CD4-positive, CD25-positive, alpha-beta regulatory T cell (primary cell): ENCODE data around the gene DMRTB1. TPM values are rescaled to one million over a fixed set of nuclear protein-coding genes. Genes with fewer than 3 reads are reported as not detected.
A peak's percentile ranks its signal among the peaks of the same experiment; 100 is the strongest.

ENCODE experiments used
- ATAC-seq, 2 donors: fragments of 150-1000 bp; cut with Tn5 transposase; one replicate each; pipeline ENCODE4 v1.10.0; 2021; ENCODE audit warnings: low read depth in 2 of 2, moderate number of reproducible peaks in 2 of 2, moderate library complexity in 1 of 2
- DNase-seq, 3 donors: peaks; one replicate each; pipeline versions ENCODE4 v3.0.0 to v3.0.0-alpha.2; 2012 to 2022; ENCODE audit warnings: mixed read lengths in 1 of 3
- H3K27ac ChIP-seq: one replicate; pipeline ENCODE4 v1.7.0; 2013; ENCODE audit warnings: mild to moderate bottlenecking, low read length; ENCODE audit not compliant: insufficient read depth, poor library complexity, severe bottlenecking
- H3K27me3 ChIP-seq: one replicate; pipeline ENCODE4 v1.7.0; 2013; ENCODE audit warnings: low read length; ENCODE audit not compliant: control insufficient read depth, insufficient read depth
- H3K36me3 ChIP-seq: one replicate; pipeline ENCODE4 v1.7.0; 2013; ENCODE audit warnings: mild to moderate bottlenecking, low read length, moderate library complexity; ENCODE audit not compliant: control insufficient read depth, insufficient read depth
- H3K4me1 ChIP-seq: 2 replicates; pipeline ENCODE4 v1.7.0; 2013; ENCODE audit warnings: mild to moderate bottlenecking, low read length; ENCODE audit not compliant: insufficient read depth, control insufficient read depth, poor library complexity, severe bottlenecking
- H3K4me3 ChIP-seq: one replicate; pipeline ENCODE4 v1.7.0; 2013; ENCODE audit warnings: low read depth, mild to moderate bottlenecking, low read length, moderate library complexity
- H3K9me3 ChIP-seq, 2 experiments: 1 replicate in 1 of 2; 2 replicates in 1 of 2; pipeline ENCODE4 v1.7.0; 2013; ENCODE audit warnings: low read length in 2 of 2, mild to moderate bottlenecking in 1 of 2, moderate library complexity in 1 of 2; ENCODE audit not compliant: control insufficient read depth in 2 of 2
- H3K27ac Mint-ChIP-seq, 3 donors: one replicate each; pipeline ENCODE4 v1.8.0; 2020 to 2022; ENCODE audit warnings: mild to moderate bottlenecking in 3 of 3, mixed read lengths in 3 of 3, moderate library complexity in 2 of 3
- H3K27me3 Mint-ChIP-seq: one replicate; pipeline ENCODE4 v1.8.0; 2022; ENCODE audit warnings: mild to moderate bottlenecking, mixed read lengths
- H3K36me3 Mint-ChIP-seq: one replicate; pipeline ENCODE4 v1.8.0; 2020; ENCODE audit warnings: mixed read lengths
- H3K4me1 Mint-ChIP-seq, 4 donors: one replicate each; pipeline ENCODE4 v1.8.0; 2020 to 2022; ENCODE audit warnings: mixed read lengths in 4 of 4, mild to moderate bottlenecking in 1 of 4
- H3K4me3 Mint-ChIP-seq, 4 donors: one replicate each; pipeline ENCODE4 v1.8.0; 2020 to 2022; ENCODE audit warnings: mild to moderate bottlenecking in 4 of 4, mixed read lengths in 4 of 4, moderate library complexity in 3 of 4
- H3K9me3 Mint-ChIP-seq, 7 donors: one replicate each; pipeline ENCODE4 v1.8.0; 2020 to 2022; ENCODE audit warnings: mixed read lengths in 7 of 7, mild to moderate bottlenecking in 3 of 7, moderate library complexity in 2 of 7
- polyA plus RNA-seq, 4 donors: library from polyadenylated mRNA; unstranded; fragments of 300-500 nt; fragmentation: Illumina TruSeq; gene quantifications; one replicate each; pipeline ENCODE4 v1.2.3, GENCODE V29; 2021
- total RNA-seq: library from RNA; stranded (reverse); gene quantifications from one replicate; pipeline ENCODE4 v1.2.3, GENCODE V29; 2022

Gene DMRTB1
- total and polyA plus RNA-seq, 5 donors from 2014 or later, result not detected

DNA sequence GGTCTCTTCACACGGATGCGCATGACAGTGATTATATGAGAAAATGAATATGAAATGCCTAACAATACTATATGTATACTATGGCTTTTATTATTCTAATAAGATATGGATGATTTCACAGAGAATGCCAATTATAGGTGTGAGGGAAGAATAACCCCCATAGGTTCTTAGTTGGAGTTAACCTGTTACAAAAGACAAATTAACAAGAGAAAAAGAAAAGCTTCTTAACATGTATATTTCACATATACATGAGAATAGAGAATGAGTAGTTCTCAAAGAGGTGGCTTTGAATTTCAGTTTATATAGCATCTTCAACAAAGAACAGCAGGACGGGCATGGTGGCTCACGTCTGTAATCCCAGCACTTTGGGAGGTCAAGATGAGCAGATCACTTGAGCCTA lies 24.0 kb upstream of the DMRTB1 start:
- H3K9me3 ChIP-seq, result no peaks in the 10 kb centered on the region
- Mint-ChIP-seq H3K27me3 (peaks cover 22% of the 10 kb centered on the region), H3K27ac (peak overlapping the region in 1 of 3 donors; percentile 32), H3K4me3 (no peak overlapping the region), H3K36me3 (no peaks in the 10 kb centered on the region), H3K9me3 (peaks cover 0 to 2% (median 0%) of the 10 kb centered on the region in 7 donors), H3K4me1 (peaks cover 6 to 16% (median 11%) of the 10 kb centered on the region in 4 donors)
- DNase-seq (no peak), ATAC-seq (no peak)
- no peaks in the 10 kb centered on the region for H3K36me3 ChIP-seq
- H3K4me3 ChIP-seq, result no peak overlapping the region
- H3K4me1 ChIP-seq, result peaks cover 5% of the 10 kb centered on the region
- H3K27me3 ChIP-seq, result peaks cover 2% of the 10 kb centered on the region
- H3K27ac ChIP-seq, result no peak overlapping the region

DNA sequence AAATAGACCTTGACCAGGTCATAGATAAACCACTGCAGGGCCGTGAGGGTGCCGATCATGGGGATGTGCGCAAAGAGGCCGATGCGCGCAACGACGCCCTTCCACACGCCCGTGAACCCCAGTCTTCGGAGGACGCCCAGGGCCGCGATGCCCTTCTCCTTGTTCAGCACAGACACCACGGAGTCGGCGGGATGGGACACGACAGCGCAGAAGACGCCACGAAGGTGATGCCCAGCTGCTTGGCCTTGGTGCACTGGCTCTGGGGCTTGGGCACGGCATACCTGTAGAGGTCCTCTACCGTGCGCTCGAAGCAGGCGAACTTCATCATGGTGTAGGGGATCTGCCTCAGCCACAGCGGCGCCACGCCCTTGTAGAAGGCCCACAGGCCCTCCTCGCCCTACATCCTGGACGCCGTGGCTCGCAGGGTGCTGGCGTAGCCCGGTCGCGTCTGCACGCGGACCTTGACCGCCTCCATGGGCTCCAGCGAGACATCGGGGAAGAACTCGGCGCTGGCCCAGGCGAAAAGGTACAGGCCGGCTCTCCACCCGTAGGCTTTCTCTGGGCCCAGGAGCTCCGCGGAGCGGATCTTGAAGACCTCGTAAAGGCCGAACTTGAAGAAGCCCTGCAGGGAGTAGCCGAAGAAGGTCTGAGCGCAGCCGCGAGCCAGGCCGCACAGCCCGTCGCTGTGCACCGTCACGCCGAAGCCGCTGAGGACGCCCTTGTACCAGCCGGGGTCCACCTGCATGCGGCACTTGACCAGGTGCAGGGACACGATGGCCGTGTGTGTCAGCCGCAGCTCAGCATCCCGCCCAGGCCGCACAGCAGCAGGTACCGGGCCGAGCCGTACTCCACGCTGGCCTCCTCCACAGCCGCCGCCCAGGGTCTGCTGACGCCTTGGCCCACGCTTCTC lies 20.5 kb upstream of the DMRTB1 start:
- Histone ChIP-seq H3K36me3 (no peaks in the 10 kb centered on the region), H3K9me3 (no peaks in the 10 kb centered on the region), H3K4me1 (no peaks in the 10 kb centered on the region), H3K27ac (no peak overlapping the region), H3K27me3 (peaks cover 2% of the 10 kb centered on the region), H3K4me3 (no peak overlapping the region)
- Mint-ChIP-seq H3K36me3 (no peaks in the 10 kb centered on the region), H3K4me1 (no peaks in the 10 kb centered on the region), H3K9me3 (peaks cover 0 to 2% (median 0%) of the 10 kb centered on the region in 7 donors), H3K4me3 (no peak overlapping the region), H3K27ac (peak overlapping the region in 1 of 3 donors; percentile 31), H3K27me3 (peaks cover 22% of the 10 kb centered on the region)
- DNase-seq (no peak), ATAC-seq (no peak)

DNA sequence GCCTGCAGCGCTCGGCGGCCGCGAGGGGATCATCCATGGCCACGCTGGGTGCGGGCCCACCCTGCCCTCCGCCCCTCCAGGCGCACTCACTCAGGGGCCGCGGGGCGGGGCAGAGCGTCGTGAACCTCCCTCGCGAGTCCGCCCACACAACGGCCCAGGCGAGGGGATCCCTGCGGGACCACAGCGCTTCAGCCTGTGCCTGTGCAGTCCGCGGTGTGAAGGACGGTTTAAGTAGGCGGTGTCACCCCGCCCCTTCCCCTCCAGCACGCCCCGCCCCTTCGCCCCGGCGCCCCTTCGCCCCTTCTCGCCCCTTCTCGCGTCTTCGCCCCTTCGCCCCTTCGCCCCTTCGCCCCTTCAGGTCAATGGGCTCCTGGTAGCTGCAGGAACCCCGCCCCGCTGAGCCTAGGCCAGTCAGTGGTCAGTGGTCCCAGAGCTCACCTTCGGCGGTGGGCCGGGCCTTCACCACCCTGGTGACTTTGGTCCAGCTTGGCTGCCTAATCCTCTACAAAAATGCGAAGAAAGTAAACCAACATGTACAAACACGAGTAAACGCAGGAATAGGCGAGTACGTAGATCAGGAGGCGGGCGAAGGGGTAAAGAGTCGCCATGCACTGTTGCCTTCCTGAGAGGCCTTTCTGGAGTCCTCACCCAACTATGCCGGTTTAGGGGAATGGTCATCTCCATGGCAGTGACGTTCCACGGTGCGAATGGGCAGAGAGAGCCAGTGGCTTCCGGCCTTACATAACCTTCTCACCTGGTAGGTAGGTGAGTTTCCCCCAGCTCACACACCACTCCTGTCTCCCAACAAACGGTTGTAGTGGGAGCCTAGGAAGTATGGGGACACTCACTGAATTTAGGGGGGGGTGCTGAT lies 19.6 kb upstream of the DMRTB1 start:
- no peaks in the 10 kb centered on the region for H3K4me1 Mint-ChIP-seq
- no peak overlapping the region for H3K4me3 Mint-ChIP-seq
- H3K4me1 ChIP-seq, result no peaks in the 10 kb centered on the region
- H3K27ac Mint-ChIP-seq, result no peak overlapping the region
- H3K27me3 Mint-ChIP-seq, result peaks cover 19% of the 10 kb centered on the region
- H3K9me3 ChIP-seq, result no peaks in the 10 kb centered on the region
- H3K9me3 Mint-ChIP-seq, result peaks cover 0 to 2% (median 0%) of the 10 kb centered on the region in 7 donors
- no peak overlapping the region for H3K4me3 ChIP-seq
- H3K27me3 ChIP-seq, result peaks cover 2% of the 10 kb centered on the region
- no peak for DNase-seq
- no peak overlapping the region for H3K27ac ChIP-seq
- H3K36me3 ChIP-seq, result no peaks in the 10 kb centered on the region
- no peaks in the 10 kb centered on the region for H3K36me3 Mint-ChIP-seq
- ATAC-seq, result no peak

DNA sequence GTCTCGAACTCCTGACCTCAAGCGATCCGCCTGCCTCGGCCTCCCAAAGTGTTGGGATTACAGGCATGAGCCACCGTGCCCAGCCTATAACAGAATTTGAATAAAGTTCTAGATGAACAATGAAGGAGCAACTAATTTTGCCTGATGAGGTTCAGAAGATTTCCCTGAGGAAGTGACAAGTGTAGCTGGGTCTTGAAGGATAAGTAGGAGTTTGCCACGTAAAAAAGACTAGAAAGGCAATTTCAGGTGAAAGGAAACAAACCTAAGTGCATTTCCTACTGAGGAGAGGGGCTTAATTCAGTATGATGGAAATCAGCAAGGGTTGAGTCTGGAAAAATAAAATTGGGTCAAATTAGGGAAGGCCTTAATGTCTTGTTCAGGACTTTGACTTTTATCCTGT lies 18.6 kb upstream of the DMRTB1 start:
- H3K9me3 Mint-ChIP-seq, result no peaks in the 10 kb centered on the region
- H3K9me3 ChIP-seq, result no peaks in the 10 kb centered on the region
- H3K36me3 ChIP-seq, result no peaks in the 10 kb centered on the region
- H3K27ac ChIP-seq, result no peak overlapping the region
- peaks cover 2% of the 10 kb centered on the region for H3K27me3 ChIP-seq
- H3K27ac Mint-ChIP-seq, result no peak overlapping the region
- no peaks in the 10 kb centered on the region for H3K36me3 Mint-ChIP-seq
- no peak overlapping the region for H3K4me3 Mint-ChIP-seq
- H3K4me1 Mint-ChIP-seq, result no peaks in the 10 kb centered on the region
- ATAC-seq (no peak), DNase-seq (no peak)
- peaks cover 11% of the 10 kb centered on the region for H3K27me3 Mint-ChIP-seq
- no peaks in the 10 kb centered on the region for H3K4me1 ChIP-seq
- H3K4me3 ChIP-seq, result no peak overlapping the region

DNA sequence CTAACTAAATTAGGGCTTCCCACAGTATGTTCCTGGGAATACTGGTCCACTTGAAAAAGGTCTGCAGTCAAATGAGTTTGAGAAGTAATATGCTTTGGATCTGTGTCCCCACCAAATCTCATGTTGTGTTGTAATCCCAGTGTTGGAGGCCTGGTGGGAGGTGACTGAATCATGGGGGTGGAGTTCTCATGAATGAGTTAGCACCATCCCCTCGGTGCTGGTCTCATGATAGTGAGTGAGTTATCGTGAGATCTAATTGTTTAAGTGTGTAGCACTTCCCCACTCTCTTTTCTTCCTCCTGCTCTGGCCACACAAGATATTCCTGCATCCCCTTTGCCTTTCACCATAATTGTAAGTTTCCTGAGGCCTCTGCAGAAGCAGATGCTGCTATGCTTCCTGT lies 16.9 kb upstream of the DMRTB1 start:
- no peak for ATAC-seq
- Mint-ChIP-seq H3K27ac (no peak overlapping the region), H3K36me3 (no peaks in the 10 kb centered on the region), H3K4me3 (no peak overlapping the region), H3K27me3 (peaks cover 10% of the 10 kb centered on the region), H3K4me1 (no peaks in the 10 kb centered on the region), H3K9me3 (no peaks in the 10 kb centered on the region)
- H3K27me3 ChIP-seq, result peaks cover 3% of the 10 kb centered on the region
- no peak for DNase-seq
- H3K4me1 ChIP-seq, result no peaks in the 10 kb centered on the region
- H3K36me3 ChIP-seq, result no peaks in the 10 kb centered on the region
- no peak overlapping the region for H3K4me3 ChIP-seq
- H3K9me3 ChIP-seq, result no peaks in the 10 kb centered on the region
- H3K27ac ChIP-seq, result no peak overlapping the region

DNA sequence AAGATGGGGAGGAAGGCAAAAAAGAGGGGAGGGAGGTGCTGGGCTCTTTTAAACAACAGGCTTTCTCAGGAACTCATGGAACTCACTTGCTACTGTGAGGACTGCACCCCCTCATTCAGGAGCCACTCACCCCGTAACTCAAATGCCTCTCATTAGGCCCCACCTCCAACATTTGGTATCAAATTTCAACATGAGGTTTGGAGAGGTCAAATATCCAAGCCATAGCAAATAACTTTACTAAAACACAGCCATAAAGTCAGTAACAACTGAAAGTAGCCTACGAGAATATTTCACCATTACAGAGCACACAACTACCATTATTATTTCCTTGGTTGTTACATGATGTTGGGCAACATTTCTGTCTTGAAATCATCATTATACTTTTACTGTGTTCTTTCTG lies 13.1 kb upstream of the DMRTB1 start:
- Mint-ChIP-seq H3K36me3 (no peaks in the 10 kb centered on the region), H3K9me3 (no peaks in the 10 kb centered on the region)

DNA sequence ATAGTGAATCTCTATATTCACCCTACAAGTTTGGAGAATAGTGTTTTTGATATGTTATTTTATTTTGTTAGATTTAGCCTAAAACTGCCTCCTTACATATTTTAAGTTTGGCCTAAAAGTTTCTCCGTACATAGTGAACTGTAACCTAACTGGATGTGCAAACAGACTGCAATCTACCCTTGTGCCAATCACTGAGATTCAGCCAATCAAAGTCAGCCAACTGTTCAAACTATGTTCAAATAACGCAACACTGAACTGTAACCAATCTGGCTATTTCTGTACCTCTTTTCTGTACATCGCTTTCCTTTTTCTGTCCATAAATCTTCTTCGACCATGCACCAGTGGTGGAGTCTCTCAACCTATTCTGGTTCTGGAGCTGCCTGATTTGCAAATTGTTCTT lies 11.8 kb upstream of the DMRTB1 start:
- no peaks in the 10 kb centered on the region for H3K36me3 Mint-ChIP-seq
- ATAC-seq (no peak), DNase-seq (no peak)
- H3K9me3 Mint-ChIP-seq, result no peaks in the 10 kb centered on the region
- no peaks in the 10 kb centered on the region for H3K9me3 ChIP-seq
- H3K27ac ChIP-seq, result no peak overlapping the region
- H3K27ac Mint-ChIP-seq, result no peak overlapping the region
- H3K4me1 ChIP-seq, result no peaks in the 10 kb centered on the region
- peaks cover 4% of the 10 kb centered on the region for H3K27me3 ChIP-seq
- H3K4me3 ChIP-seq, result no peak overlapping the region
- no peak overlapping the region for H3K4me3 Mint-ChIP-seq
- no peaks in the 10 kb centered on the region for H3K4me1 Mint-ChIP-seq
- no peaks in the 10 kb centered on the region for H3K36me3 ChIP-seq
- H3K27me3 Mint-ChIP-seq, result peaks cover 11% of the 10 kb centered on the region

More for the DNA sequence above, 13.1 kb upstream of the DMRTB1 start:
- DNase-seq (no peak), ATAC-seq (no peak)
- H3K36me3 ChIP-seq, result no peaks in the 10 kb centered on the region
- Mint-ChIP-seq H3K4me3 (no peak overlapping the region), H3K4me1 (no peaks in the 10 kb centered on the region), H3K27me3 (peaks cover 11% of the 10 kb centered on the region), H3K27ac (no peak overlapping the region)
- H3K9me3 ChIP-seq, result no peaks in the 10 kb centered on the region
- H3K27me3 ChIP-seq, result peaks cover 4% of the 10 kb centered on the region
- H3K4me3 ChIP-seq, result no peak overlapping the region
- H3K4me1 ChIP-seq, result no peaks in the 10 kb centered on the region
- H3K27ac ChIP-seq, result no peak overlapping the region
